Posterior cingulate gyrus (tissue), 11 donors: ENCODE measurements around the gene VAMP1.
"Not testable (repeated sequence)": the region's sequence is repeated elsewhere in the genome, so short reads cannot be mapped to it uniquely, and the experiment has no call there.

Experiments
- DNase-seq, 10 donors: peaks; one replicate each; pipeline versions ENCODE4 v3.0.0 to v3.0.0-alpha.2; 2020 to 2021; ENCODE audit warnings: mixed read lengths in 3 of 10
- intact Hi-C: fragments of 100-400 bp; cut with DNase I; formaldehyde crosslinking; loops from one replicate; pipeline ENCODE4 v1.15.1; 2023

VAMP1 gene

DNA sequence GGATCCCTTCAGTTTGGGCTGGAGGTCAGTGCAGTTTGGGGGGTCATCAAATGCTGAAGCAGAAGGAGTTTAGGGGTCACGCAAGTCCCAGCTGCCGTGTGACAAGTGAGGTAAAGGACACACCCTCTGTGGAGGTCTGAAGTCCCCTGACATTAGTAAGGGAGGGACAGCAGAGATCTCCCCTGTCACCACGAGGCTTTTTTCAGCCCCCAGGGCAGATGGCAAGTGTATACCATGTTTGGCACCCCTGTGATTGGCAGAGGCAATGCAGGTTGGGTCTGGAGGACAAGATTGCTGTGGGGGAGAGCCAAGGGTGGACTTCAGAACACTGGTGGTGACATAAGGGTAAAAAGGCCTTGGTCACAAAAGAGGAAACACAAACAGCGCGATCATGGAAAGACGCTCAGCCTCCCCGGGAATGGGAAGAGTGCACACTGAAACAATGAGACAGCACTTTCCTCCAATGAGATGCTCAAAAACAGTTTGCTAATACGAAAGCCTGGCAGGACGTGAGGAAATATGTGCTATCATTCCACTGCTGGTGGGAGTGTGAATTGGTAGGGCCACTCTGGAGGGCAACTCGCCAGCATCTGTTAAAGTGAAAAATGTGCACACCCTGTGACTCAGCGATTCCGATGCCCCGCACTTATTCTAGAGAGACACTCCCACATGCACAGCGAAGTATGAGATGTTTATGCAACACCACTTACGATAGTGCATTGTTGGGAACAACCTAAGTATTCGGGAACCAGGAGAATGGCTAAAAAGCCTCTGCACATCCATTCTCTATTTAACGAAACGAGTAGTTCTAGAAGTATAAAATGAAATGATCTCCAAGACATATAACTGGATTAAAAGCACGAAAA lies 40.1 kb downstream of the VAMP1 start:
- intact Hi-C loops, result no loop called here
- DNase-seq, result peak in 8 of 10 donors; percentile 27 to 85 (median 44)

DNA sequence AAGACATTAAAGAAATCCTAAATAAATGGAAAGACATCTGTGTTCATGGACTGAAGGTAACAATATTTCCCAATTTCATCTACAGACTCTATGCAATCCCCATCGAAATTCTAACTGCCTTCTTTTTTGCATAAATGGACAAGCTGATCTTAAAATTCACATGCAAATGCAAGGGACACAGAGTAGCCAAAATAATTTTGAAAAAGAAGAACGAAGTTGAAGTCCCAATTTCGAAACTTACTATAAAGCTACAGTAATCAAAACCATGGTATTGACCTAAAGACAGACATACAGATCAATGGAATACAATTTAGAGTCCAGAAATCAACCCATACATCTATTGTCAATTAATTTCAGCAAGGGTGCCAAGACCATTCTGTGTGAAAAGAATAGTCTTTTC lies 42.2 kb downstream of the VAMP1 start:
- no peak for DNase-seq
- intact Hi-C loops, result no loop called here

DNA sequence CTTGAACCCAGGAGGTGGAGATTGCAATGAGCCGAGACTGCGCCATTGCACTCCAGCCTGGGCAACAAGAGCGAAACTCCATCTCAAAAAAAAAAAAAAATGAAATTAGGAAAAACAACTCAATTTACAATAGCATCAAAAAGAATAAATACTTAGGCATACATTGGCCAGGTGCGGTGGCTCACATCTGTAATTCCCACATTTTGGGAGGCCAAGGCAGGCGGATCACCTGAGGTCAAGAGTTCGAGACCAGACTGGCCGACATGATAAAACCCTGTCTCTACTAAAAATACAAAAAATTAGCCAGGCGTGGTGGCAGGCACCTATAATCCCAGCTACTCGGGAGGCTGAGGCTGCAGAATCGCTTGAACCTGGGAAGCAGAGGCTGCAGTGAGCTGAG lies 42.7 kb downstream of the VAMP1 start:
- intact Hi-C loops, result not testable (repeated sequence)
- peak in 1 of 10 donors; percentile 6 for DNase-seq

DNA sequence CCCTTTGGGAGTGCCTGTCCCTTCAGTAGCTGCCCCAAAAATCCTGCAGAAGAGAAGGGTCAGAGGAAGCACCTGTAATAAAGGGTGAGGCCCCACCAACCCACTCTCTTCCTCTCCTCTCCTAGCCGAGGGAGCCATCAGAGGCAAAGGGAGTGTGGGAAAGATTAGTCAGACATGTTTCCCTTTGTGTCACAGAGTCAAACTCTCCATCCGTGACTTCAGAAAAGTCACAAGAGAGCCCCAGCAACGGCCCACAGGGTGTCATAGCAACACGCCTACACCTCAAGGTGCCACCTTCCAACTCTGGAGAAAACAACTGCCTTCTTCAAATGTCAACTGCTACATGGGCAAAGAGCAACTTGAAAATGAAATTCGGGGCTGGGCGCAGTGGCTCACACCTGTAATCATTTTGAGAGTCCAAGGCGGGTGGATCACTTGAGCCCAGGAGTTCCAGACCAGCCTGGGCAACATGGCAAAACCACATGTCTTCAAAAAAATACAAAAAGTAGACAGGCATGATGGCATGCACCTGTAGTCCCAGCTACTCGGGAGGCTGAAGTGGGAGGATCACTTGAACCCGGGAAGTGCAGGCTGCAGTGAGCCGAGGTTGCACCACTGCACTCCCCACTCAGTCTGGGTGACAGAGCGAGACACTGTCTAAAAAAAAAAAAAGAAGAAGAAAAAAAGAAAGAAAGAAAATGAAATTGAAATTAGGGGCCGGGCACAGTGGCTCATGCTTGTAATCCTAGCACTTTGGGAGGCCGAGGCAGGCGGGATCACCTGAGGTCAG lies 43.4 kb downstream of the VAMP1 start:
- intact Hi-C loops, result no loop called here
- peak in 1 of 10 donors; percentile 85 for DNase-seq

DNA sequence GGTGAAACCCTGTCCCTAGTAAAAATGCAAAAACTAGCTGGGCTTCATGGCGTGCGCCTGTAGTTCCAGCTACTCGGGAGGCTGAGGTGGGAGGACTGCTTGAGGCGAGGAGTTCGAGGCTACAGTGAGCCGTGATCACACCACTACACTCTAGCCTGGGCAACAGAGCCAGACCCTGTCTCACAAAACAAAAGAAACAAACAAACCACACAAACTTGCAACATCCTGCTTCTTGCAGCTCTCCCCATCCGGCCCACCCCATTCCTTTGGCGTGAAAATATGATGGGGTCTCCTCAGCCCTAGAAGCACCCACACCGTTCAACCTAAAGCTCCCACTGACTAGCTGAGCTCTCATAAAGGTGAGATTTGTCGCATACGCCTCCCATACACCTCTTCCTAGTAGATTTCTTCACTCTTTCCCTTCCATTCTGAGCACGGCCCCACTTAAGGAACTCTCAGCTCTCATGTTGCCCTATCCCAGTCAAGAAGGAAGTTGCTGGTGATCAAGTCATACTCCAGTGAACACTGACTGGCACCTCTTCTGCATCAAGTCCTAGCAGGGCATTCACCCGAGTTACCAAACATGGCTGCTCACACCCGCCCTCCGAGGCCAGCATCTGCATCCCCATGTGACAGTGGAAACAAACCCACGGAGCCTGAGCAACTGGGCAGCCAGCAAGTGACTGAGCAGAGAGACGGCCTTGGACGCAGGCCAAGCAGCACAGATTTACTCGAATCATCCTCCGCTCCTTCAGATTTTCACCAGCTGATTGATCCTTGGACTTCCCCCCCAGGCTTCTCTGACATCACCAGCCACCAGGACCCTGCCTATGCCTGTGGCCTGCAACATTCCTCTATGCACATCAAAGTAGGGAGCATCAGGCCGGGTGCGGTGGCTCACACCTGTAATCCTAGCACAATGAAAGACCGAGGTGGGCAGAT lies 44.6 kb downstream of the VAMP1 start:
- intact Hi-C loops, result no loop called here
- DNase-seq, result peak in 4 of 10 donors; percentile 34 to 92 (median 40)

DNA sequence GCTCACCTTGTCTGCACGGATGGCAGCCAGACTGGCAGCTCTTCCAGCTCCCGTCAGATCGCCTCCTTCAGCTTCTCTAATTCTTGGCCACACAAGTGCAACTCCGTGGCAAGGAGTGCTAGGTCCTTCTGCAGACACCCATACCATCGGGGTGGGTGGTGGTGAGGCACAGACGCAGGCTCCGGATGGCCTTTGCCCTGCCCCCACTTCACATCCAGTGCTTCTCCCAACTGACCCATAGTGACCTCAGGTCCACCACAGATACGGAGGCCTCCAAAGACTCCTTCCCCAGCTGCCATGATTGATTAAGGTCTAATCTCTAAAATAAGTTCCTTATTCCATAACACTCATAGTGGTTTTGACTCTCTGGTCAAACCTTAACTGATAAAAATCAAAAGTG lies 45.6 kb downstream of the VAMP1 start:
- DNase-seq, result peak in 1 of 10 donors; percentile 26
- intact Hi-C loops, result no loop called here

DNA sequence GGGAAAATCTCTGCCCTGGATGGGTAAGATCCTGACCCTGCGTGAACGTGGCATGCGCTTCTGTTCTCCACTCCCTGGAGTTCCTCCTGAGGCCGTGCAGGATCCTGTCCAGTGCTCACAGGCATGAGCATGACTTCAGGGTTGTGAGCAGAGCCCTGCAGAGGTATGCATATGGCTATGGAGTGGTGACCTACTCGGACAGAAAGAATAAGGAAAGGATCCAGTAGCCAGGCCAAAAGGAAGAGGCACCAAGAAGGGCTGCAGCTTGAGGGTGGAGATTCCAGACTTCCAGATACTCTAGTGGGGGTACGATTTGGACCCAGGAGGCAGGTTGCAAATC lies 46.5 kb downstream of the VAMP1 start:
- peak in 1 of 10 donors; percentile 76 for DNase-seq
- intact Hi-C loops, result no loop called here

DNA sequence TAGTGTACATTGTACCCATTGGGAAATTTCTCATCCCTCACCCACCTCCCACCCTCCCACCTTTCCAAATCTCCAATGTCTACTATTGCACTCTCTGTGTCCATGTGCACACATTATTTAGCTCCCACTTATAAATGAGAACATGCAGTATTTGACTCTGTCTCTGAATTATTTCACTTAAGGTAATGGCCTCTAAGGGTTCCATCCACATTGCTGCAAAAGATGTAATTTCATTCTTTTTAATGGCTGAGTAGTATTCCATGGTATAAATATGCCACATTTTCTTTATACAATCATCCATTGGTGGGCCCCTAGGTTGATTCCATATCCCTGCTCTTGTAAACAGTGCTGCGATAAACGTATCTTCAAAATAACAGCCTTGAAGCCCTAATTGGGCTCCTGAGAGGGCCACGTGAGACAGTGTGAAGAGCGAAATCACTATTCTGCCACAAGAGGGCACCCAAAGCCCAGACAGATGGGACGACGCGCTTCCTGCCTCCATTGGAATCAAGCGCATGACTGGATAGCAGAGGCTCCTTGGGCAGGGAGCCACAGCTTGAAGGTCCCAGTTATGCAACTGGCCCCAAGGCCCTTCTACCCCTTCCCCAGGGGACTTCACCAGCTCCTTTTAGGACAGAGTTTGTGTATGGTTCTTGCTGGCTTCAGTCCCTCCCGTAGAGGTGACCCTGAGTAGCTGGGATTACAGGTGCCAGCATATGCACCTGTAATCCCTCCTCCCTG lies 47.0 kb downstream of the VAMP1 start:
- peak; percentile 30 to 95 (median 70) for DNase-seq
- intact Hi-C loops, result loop anchor here (1.0 to 2.0 kb wide), 2 partner anchors 42 to 115 kb away; no protein-coding TSS in a partner anchor

DNA sequence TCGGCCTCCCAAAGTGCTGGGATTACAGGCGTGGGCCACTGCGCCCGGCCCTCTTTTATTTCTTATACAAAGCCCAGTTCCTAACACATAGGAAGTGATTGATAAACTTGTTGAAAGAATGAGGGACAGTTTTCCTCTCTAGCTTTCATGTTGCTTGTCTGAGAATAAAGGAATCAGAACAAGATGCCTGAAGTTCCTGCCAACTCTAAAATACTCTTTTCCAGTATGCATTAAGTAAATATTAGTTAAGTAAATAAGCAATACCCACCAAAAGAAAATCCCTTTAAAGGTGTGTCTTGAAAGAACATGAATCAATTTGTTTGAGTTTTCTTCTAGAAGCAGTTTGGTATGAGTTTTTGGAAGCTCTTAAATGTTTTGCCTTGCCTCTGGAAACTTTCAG lies 50.1 kb downstream of the VAMP1 start:
- no peak for DNase-seq
- intact Hi-C loops, result no loop called here

DNA sequence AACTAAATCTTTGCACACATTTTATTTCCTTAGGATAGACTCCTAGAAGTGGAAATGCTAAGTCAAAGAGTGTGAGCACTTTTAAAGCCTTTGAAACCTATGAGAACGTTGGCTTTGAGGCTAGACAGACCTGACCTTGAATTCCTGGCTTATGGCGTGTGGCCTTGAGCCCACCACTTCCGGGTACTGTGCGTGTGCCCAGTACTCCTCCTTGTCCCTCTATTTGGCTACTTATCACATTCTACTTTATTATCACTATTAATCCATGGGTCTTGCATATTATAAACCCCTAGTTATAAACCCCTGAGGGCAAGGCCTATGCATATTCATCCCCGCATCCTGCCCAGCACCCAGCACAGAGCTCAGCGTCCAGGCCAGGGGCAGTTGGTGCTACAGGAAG lies 51.7 kb downstream of the VAMP1 start:
- peak in 1 of 10 donors; percentile 28 for DNase-seq
- intact Hi-C loops, result no loop called here

DNA sequence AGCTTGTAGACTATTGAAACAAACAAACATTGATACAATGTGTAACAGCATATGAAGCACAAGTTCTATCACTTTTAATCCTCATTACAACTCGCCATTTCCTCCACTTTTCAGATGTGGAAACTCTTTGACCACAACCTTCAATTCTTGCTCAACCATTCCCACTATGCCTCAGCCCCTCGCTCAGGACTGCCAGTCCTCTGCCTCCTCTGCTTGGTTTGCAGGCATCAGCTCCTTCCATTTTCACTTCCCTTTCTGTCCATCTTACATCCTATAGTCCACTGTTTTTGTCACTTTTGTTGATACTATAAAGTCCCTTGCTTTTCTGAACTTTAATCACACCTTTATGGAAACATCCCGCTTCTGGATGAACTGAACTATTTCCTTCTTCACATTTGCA lies 53.9 kb downstream of the VAMP1 start:
- DNase-seq, result peak in 1 of 10 donors; percentile 5
- intact Hi-C loops, result no loop called here
